GM23248 (cell line): Measurements from ENCODE around the gene PEAK1. TPM values are rescaled to one million over a fixed set of nuclear protein-coding genes. Genes with fewer than 3 reads are reported as not detected.

Experiments
- DNase-seq: peaks from one replicate; pipeline ENCODE4 v3.0.0-alpha.2; 2015
- H2AFZ ChIP-seq: fragments of 200-600 bp; sonication (generic); 2 replicates; pipeline ENCODE4 v1.6.1; 2016; ENCODE audit warnings: antibody characterized with exemption
- H3F3A ChIP-seq: fragments of 200-600 bp; sonication (generic); 2 replicates; pipeline ENCODE4 v1.6.1; 2016; ENCODE audit warnings: mild to moderate bottlenecking, antibody characterized with exemption, mixed run types; ENCODE audit not compliant: insufficient read depth
- H3K27ac ChIP-seq: fragments of 200-600 bp; sonication (generic); 2 replicates; pipeline ENCODE4 v1.5.1; 2016; ENCODE audit warnings: mild to moderate bottlenecking
- H3K27me3 ChIP-seq: fragments of 200-600 bp; sonication (generic); replicated peaks from 2 replicates; pipeline ENCODE4 v1.6.1; 2016; ENCODE audit warnings: mild to moderate bottlenecking; ENCODE audit not compliant: insufficient read depth
- H3K36me3 ChIP-seq: fragments of 200-600 bp; sonication (generic); 2 replicates; pipeline ENCODE4 v1.6.1; 2016; ENCODE audit warnings: low read depth, mild to moderate bottlenecking
- H3K4me1 ChIP-seq: fragments of 200-600 bp; sonication (generic); 2 replicates; pipeline ENCODE4 v1.6.1; 2016; ENCODE audit warnings: mild to moderate bottlenecking; ENCODE audit not compliant: insufficient read depth
- H3K4me2 ChIP-seq: fragments of 200-600 bp; sonication (generic); one replicate; pipeline ENCODE4 v1.6.1; 2016; ENCODE audit warnings: mild to moderate bottlenecking; ENCODE audit not compliant: unreplicated experiment
- H3K4me3 ChIP-seq: fragments of 200-600 bp; sonication (generic); 2 replicates; pipeline ENCODE4 v1.5.1; 2016; ENCODE audit warnings: mild to moderate bottlenecking
- H3K79me2 ChIP-seq: fragments of 200-600 bp; sonication (generic); 2 replicates; pipeline ENCODE4 v1.6.1; 2016; ENCODE audit warnings: mild to moderate bottlenecking; ENCODE audit not compliant: insufficient read depth
- H3K9ac ChIP-seq: fragments of 200-600 bp; sonication (generic); 2 replicates; pipeline ENCODE4 v1.6.1; 2016; ENCODE audit warnings: mild to moderate bottlenecking
- H3K9me2 ChIP-seq: fragments of 200-600 bp; sonication (generic); 2 replicates; pipeline ENCODE4 v1.6.1; 2016; ENCODE audit warnings: mixed run types, mild to moderate bottlenecking, moderate library complexity; ENCODE audit not compliant: insufficient read depth
- H3K9me3 ChIP-seq: fragments of 200-600 bp; sonication (generic); one replicate; pipeline ENCODE4 v1.6.1; 2017; ENCODE audit warnings: low read depth
- H4K20me1 ChIP-seq: fragments of 200-600 bp; sonication (generic); 2 replicates; pipeline ENCODE4 v1.6.0; 2016; ENCODE audit not compliant: insufficient read depth
- EZH2 ChIP-seq: fragments of 200-600 bp; sonication (generic); IDR thresholded peaks from 2 replicates; pipeline ENCODE4 v1.6.1; 2018; ENCODE audit warnings: antibody characterized with exemption, mild to moderate bottlenecking; ENCODE audit not compliant: insufficient read depth, poor library complexity, severe bottlenecking
- EZH2phosphoT487 ChIP-seq: fragments of 200-600 bp; sonication (generic); IDR thresholded peaks from 2 replicates; pipeline ENCODE4 v1.6.1; 2018; ENCODE audit warnings: antibody characterized with exemption, moderate library complexity, mild to moderate bottlenecking, low read depth; ENCODE audit not compliant: insufficient read depth
- WGBS, 2 experiments: methylation state at CpG; one replicate each; pipeline ENCODE4 v1.1.6; 2015 to 2017; ENCODE audit warnings: low lambda C conversion rate in 2 of 2, low coverage in 1 of 2; ENCODE audit errors: missing lambda C conversion rate in 2 of 2; 5-methylcytosine and 5-hydroxymethylcytosine counted together
- in situ Hi-C: fragments of 300-500 bp; cut with MboI; formaldehyde crosslinking; loops from 2 replicates; pipeline ENCODE4 v1.15.0; 2020
- polyA plus RNA-seq: library from polyadenylated mRNA; unstranded; fragments of >200 nt; fragmentation: Nextera tagmentation; extraction: Ambion mirVana; gene quantifications from 2 replicates; pipeline ENCODE4 v1.2.1, GENCODE V29; 2016
- total RNA-seq: library from RNA; depleted of rRNA; stranded (reverse); fragments of >200 nt; shearing (Covaris generic); gene quantifications from 2 replicates; pipeline ENCODE4 v1.2.3, GENCODE V29; 2014

The PEAK1 gene
- total and polyA plus RNA-seq, 2 experiments from 2014 or later, result 22.4 to 74.5 TPM

- H3K4me1 ChIP-seq, result peaks cover 21% of the 10 kb centered on the region
- H2AFZ ChIP-seq, result no peak overlapping the region
- TF ChIP-seq EZH2, result no peak
- TF ChIP-seq EZH2phosphoT487, result no peak
- no peaks in the 10 kb centered on the region for H4K20me1 ChIP-seq
- H3K27me3 ChIP-seq, result no peaks in the 10 kb centered on the region
- no peaks in the 10 kb centered on the region for H3K9me2 ChIP-seq
- no peak overlapping the region for H3K9ac ChIP-seq
- DNase-seq, result no peak
- H3K4me2 ChIP-seq, result no peak overlapping the region
- peaks cover 20% of the 10 kb centered on the region; the same call in 1 of the 2 replicates for H3K79me2 ChIP-seq
- no peak overlapping the region for H3K4me3 ChIP-seq
- in situ Hi-C loops, result no loop called here
- H3K36me3 ChIP-seq, result no peaks in the 10 kb centered on the region; the same call in 1 of the 2 replicates
- H3K27ac ChIP-seq, result no peak overlapping the region
- 66 to 68% methylated on average over 3 of the region's 3 CpGs for WGBS, 2 experiments
- no peaks in the 10 kb centered on the region for H3F3A ChIP-seq
- no peaks in the 10 kb centered on the region for H3K9me3 ChIP-seq
These were observed 198.7 kb downstream of the PEAK1 start for GRCh38 chr15:77221174-77221573.

- Histone ChIP-seq H3K4me3 (no peak overlapping the region), H4K20me1 (no peaks in the 10 kb centered on the region), H3K79me2 (peaks cover 20% of the 10 kb centered on the region; the same call in 1 of the 2 replicates), H3K9me2 (no peaks in the 10 kb centered on the region), H3K4me1 (peaks cover 21% of the 10 kb centered on the region), H3K27me3 (no peaks in the 10 kb centered on the region), H3K27ac (no peak overlapping the region), H3K4me2 (no peak overlapping the region), H3K36me3 (no peaks in the 10 kb centered on the region; the same call in 1 of the 2 replicates), H3K9me3 (no peaks in the 10 kb centered on the region), H3K9ac (no peak overlapping the region), H3F3A (no peaks in the 10 kb centered on the region), H2AFZ (no peak overlapping the region)
- TF ChIP-seq EZH2 (no peak), EZH2phosphoT487 (no peak)
- no peak for DNase-seq
- in situ Hi-C loops, result no loop called here
- 55 to 58% methylated on average over 1 of the region's 1 CpG for WGBS, 2 experiments
These were observed 200.1 kb downstream of the PEAK1 start for GRCh38 chr15:77219841-77220240.

DNA sequence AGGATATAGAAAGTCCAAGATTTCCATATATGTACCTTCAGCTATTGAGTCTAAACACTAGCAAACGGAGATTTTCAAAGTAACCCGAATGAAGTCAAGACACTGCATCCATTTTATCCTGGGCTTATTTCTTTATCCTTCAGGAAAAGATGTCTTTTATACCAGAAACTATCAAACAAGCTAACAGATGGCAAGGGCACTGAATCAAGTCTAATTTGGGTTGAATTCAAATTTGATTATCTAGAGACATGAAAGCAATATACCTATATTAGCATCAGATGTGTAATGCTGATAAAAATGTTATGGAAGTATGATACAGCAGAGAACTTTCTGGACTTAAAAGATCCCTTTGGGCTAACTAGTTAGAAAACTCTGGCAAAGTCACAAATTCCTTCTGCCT lies 210.7 kb downstream of the PEAK1 start:
- no peaks in the 10 kb centered on the region for H3K9me2 ChIP-seq
- H3K27ac ChIP-seq, result no peak overlapping the region
- H3K9me3 ChIP-seq, result no peaks in the 10 kb centered on the region
- 74 to 83% methylated on average over 2 of the region's 2 CpGs for WGBS, 2 experiments
- H4K20me1 ChIP-seq, result no peaks in the 10 kb centered on the region
- peaks cover 31% of the 10 kb centered on the region; the same call in 1 of the 2 replicates for H3K36me3 ChIP-seq
- H3K4me1 ChIP-seq, result no peaks in the 10 kb centered on the region
- no peak overlapping the region for H3K9ac ChIP-seq
- H3K4me3 ChIP-seq, result no peak overlapping the region
- no peak overlapping the region for H2AFZ ChIP-seq
- no peak for DNase-seq
- peaks cover 3% of the 10 kb centered on the region; the same call in 1 of the 2 replicates for H3F3A ChIP-seq
- H3K27me3 ChIP-seq, result no peaks in the 10 kb centered on the region
- peaks cover 4% of the 10 kb centered on the region; the same call in 1 of the 2 replicates for H3K79me2 ChIP-seq
- no peak overlapping the region for H3K4me2 ChIP-seq
- in situ Hi-C loops, result no loop called here
- TF ChIP-seq EZH2, result no peak
- no peak for TF ChIP-seq EZH2phosphoT487

DNA sequence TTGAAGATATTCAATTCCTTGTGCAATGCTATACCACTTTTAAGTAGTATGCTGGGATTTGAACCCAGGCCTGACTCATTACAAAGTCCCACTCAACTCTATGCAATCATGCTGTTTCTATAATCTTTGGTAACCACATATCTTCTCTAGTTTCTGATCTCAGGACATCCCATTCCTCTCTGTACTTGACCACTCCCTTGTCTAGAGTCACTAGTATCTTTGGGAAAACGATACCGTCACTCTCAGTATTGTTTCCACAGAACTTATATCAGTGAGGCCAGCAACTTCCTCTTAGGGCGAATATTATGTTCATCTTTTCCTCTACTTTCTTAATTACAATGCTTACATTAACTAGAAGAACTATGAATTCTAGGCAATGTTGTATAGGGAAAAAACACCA lies 211.7 kb downstream of the PEAK1 start:
- H3K79me2 ChIP-seq, result peaks cover 12% of the 10 kb centered on the region; the same call in 1 of the 2 replicates
- H3F3A ChIP-seq, result peaks cover 12% of the 10 kb centered on the region; the same call in 1 of the 2 replicates
- H3K27me3 ChIP-seq, result no peaks in the 10 kb centered on the region
- H3K4me1 ChIP-seq, result no peaks in the 10 kb centered on the region
- H3K27ac ChIP-seq, result no peak overlapping the region
- no peak for DNase-seq
- H3K4me2 ChIP-seq, result no peak overlapping the region
- WGBS, 2 experiments, result 96 to 100% methylated on average over 3 of the region's 3 CpGs
- peaks cover 30% of the 10 kb centered on the region; the same call in 1 of the 2 replicates for H3K36me3 ChIP-seq
- H3K9ac ChIP-seq, result no peak overlapping the region
- in situ Hi-C loops, result no loop called here
- no peak overlapping the region for H2AFZ ChIP-seq
- no peaks in the 10 kb centered on the region for H3K9me3 ChIP-seq
- no peaks in the 10 kb centered on the region for H3K9me2 ChIP-seq
- TF ChIP-seq EZH2phosphoT487 (no peak), EZH2 (no peak)
- H3K4me3 ChIP-seq, result no peak overlapping the region
- H4K20me1 ChIP-seq, result no peaks in the 10 kb centered on the region

DNA sequence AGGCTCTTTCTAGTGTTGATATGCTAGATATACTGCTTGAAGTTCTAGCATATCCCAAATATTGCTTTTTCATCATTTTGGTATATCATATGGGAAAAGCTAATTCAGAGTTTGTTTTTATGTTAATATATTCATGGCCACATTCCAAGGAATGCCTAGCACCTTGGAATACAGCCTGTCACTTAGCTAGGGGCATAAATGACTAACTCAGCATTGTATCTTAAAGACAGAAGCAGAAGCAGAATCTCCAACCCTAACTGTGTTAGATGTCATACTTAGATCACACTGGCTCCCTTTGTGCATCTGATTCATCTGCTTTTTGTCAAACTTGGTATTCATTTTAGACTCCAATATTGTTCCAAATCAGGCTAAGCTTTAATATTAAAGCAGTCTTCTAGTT lies 218.2 kb downstream of the PEAK1 start:
- no peak for TF ChIP-seq EZH2phosphoT487
- TF ChIP-seq EZH2, result no peak
- no peak overlapping the region for H3K4me2 ChIP-seq
- no peaks in the 10 kb centered on the region for H3K9me3 ChIP-seq
- peaks cover 28% of the 10 kb centered on the region for H3K79me2 ChIP-seq
- no peaks in the 10 kb centered on the region for H3K4me1 ChIP-seq
- no peak overlapping the region for H3K27ac ChIP-seq
- H3K36me3 ChIP-seq, result peaks cover 29% of the 10 kb centered on the region
- in situ Hi-C loops, result no loop called here
- no peak overlapping the region for H3K9ac ChIP-seq
- H4K20me1 ChIP-seq, result no peaks in the 10 kb centered on the region
- no peaks in the 10 kb centered on the region for H3K27me3 ChIP-seq
- no peaks in the 10 kb centered on the region for H3K9me2 ChIP-seq
- no peak overlapping the region for H3K4me3 ChIP-seq
- peaks cover 16% of the 10 kb centered on the region; the same call in 1 of the 2 replicates for H3F3A ChIP-seq
- DNase-seq, result no peak
- no peak overlapping the region for H2AFZ ChIP-seq
